ENCODE results near the gene RHOC.
"Not testable (repeated sequence)": the region's sequence is repeated elsewhere in the genome, so short reads cannot be mapped to it uniquely, and the experiment has no call there.

- TF ChIP-seq CTCF (IDR thresholded peaks at IDR 0.05); EZH2 (IDR thresholded peaks at IDR 0.05; ENCODE audit: borderline replicate concordance, insufficient read depth, low read depth, low read length, poor library complexity, severe bottlenecking): not testable (repeated sequence)
Observed at GRCh38 chr1:112721294-112721693, 14.4 kb upstream of the RHOC start.

Data from B cell (primary cell).